NCI-H1417 (cell line): ENCODE measurements around the gene TMEM181.
A peak's percentile ranks its signal among the peaks of the same experiment; 100 is the strongest.
"Not testable (repeated sequence)": the region's sequence is repeated elsewhere in the genome, so short reads cannot be mapped to it uniquely, and the experiment has no call there.

Experiments used
- DNase-seq, 3 experiments: peaks; one replicate each; lab custom pipeline; 2025; lab: John Stamatoyannopoulos, UW

TMEM181 gene

DNA sequence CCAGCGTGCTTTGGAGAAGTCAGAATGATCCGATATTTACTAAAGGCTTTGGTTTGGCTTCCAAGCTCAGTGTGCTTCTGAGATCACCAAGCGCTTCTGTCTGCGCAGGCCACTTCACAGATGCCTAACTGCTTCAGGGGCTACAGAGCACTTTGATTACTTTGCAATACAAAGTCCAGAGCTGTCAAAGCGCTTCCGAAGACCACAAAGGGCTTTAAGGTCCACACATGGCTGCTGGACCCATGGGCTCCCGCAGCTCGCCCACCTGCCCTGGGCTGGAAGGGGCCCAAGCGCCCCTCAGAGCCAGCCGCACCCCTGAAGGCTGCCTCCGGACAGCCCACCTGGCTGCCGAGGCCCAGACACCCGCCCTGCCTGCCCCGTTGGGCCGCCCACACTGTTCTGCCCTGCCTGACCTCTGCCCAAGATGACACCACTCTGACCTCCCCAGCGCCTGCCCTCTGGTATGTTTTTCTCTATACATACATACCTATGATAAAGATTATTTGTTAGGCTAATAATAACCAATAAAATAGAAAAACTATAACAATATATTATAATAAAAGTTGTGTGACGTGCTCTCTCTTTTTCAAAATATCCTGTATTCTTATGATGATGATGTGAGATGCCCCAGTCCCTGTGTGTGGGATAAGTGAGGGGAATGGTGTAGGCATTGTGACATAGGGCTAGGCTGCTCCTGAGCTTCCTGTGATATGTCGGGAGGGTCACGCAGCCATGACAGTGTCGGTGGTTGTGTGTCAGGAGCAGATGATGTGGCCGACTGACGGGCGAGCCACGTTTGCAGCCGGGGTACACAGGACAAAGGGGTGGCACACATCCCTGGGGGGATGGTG is 62.0 kb downstream of the TMEM181 start:
- no peak for DNase-seq

DNA sequence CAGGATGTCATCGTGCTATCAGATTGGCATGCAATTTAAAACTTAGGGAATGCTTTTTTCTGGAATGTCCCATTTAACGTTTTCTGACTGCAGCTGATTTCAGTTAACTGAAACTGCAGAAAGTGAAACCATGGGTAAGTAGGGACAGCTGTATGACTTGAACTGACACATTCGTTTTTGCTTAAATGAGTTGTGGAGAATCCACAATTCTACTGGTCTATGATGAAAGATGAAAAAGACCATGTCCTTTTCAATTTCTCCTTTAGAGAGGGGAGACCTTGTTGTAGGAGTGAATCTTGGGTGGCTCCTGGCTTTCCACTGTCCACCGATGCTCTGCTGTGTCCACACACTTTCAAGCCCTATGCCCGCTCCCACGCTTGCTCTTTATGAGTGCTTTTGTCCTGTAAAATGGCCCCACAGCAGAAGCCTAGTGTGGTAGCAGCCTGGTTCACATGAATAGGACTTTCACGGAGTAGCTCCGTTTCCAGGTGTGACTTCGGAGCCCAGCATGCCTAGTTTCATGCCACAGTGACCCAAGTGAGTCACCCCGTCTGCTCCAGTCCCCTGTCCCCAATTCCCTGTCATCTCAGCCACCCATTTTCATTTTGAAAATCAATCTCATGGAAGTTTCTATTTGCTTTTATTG is 62.8 kb downstream of the TMEM181 start:
- no peak for DNase-seq

- no peak for DNase-seq
These were observed 65.1 kb downstream of the TMEM181 start for GRCh38 chr6:158624684-158625682.

- DNase-seq: no peak
These were observed 66.0 kb downstream of the TMEM181 start for GRCh38 chr6:158625881-158626305.

DNA sequence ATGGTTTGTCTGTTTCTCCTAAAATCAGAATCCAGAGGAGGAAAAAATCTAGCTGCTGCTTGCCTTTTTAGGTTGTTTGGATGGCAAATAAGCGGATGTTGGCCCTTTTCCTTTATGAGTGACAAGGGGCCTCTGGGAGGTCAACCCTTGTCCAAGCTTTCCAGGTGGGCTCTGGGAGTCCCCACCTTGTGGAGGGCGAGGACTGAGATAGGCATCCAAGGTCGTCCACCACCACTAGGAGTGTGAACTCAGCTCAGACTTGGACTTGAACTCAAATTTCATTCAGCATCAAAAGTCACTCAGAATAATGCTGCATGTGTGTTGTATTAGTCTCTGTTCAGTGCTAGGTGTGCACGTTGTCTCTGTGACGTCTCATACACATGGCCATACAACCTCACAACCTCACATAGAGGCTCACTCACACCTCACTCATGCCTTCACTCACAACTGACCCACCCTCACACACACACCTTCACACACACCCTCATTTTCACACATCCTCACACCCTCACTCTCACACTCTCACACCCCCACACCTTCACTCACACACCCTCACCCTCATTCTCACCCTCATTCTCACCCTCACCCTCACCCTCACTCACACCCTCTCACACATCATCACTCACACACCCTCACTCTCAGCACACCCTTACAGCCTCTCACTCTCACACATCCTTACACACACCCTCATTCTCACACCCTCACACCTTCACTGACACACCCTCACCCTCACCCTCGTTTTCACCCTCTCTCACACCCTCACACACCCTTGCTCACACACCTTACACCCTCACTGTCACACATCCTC is 66.7 kb downstream of the TMEM181 start:
- DNase-seq: no peak

DNA sequence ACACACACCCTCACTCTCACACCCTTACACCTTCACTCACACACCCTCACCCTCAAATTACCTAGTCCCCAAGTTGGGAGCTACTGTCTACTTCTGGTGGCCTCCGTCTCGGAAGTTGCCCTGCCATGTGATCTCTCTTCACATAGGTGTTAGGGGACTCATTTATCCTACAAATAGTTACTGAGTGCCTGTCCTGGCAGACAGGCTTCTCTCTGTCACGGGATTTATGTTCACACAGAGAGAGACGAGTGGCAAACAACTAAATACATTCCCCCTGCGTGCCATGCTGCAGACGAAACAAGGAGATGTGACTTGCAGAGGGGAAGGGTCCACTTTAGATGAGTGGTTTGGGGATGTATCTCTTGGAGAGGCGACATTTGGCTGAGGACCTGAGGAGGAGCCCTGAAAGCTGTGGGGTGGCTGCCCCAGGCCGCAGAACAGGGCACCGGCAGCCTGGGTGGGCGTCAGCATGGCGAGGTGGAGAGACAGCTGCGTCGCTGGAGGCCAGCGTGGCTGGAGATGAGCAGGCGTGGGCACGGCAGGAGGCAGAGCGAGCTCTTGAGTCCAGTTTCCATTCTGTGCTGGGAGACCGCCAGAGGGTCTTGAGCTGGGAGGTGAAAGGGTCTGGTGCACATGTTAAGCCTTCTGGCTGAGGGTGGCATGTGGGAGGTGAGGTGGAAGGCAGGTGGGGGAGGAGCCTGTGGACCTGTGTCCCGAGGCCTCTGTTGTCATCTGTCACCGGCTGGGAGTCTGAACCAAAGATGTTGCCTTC is 67.5 kb downstream of the TMEM181 start:
- DNase-seq: no peak

- no peak for DNase-seq
These were observed 68.0 kb downstream of the TMEM181 start for GRCh38 chr6:158627940-158628211.

GRCh38 chr6:158628542-158628941 is 68.7 kb downstream of the TMEM181 start:
- DNase-seq: no peak

DNA sequence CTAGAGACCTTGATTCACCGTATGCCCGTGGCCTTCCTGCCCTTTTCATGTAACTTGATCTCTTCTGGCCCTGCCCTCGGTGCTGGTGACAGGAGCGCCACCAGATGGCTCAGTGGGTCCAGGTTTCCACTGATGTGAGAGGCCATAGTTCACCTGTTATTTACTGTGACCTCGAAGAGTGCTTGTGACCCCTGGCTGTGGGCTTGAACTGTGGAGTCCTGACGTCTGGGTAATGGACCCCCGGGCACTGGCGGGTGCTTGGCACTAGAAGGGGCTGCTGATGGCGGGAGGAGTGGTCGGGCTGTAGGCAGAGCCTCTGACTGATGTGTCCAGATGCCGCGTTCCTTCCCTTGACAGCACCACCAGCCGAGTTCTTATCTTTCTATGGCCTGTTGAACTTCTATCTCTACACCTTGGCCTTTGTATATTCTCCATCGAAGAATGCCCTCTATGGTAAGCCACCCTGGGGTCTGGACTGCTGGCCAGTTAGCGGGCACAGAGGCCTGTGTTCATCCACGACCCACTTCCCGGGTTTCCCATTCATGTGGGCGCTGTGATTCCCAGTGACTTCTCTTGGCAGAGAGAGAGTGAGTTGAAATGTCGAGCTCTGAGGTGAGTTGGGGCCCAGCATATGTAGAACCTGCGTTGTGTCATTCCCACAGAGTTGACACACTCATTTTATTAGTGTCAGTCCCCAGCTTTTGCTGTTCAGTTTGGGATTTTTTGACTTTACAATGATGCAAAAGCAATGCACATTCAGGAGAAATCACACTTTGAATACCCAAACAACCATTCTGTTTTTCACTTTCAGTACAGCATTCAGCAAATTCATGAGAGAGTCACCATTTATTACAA is 69.7 kb downstream of the TMEM181 start:
- peak in 2 of 3 experiments; percentile 4 to 40 for DNase-seq

DNA sequence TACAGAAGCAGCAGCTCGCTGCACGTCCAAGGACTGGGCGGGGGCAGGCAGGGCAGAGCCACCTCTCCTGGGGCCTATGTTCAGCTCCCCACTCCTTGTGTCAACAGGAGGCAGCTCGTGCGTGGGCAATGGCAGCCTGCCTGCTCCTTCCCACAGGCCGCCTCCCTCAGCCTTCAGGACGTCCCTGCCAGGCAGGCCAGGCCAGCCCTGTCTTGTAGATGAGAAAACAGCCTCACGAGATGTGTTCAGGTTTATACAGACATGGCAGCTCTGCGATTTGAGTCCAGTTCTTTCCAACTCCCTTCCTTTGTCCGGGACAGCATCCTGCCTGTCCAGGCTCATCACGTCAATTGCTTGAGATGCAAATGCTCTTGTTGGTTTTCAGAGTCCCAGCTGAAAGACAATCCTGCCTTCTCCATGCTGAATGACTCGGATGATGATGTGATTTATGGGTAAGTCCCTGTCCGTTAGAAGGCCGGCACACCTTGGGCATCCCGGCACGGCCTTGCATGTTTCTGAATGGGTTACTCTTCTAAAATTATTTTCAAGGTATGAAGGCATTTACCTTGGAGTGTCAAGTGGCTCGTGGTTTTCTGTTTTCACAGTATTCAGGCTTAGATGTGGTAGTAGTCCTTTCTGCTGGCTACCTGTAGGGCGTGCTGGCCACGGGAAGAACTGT is 71.2 kb downstream of the TMEM181 start:
- DNase-seq: peak in 1 of 3 experiments; percentile 34

GRCh38 chr6:158631678-158632537 is 72.0 kb downstream of the TMEM181 start:
- no peak for DNase-seq

- not testable (repeated sequence) for DNase-seq
These were observed 72.7 kb downstream of the TMEM181 start for GRCh38 chr6:158632538-158633119.

- DNase-seq: no peak
These were observed 73.2 kb downstream of the TMEM181 start for GRCh38 chr6:158633127-158633526.

- DNase-seq: peak in 1 of 3 experiments; percentile 69
These were observed 75.0 kb downstream of the TMEM181 start for GRCh38 chr6:158634695-158635426.

- DNase-seq: no peak
These were observed 75.7 kb downstream of the TMEM181 start for GRCh38 chr6:158635427-158636073.

GRCh38 chr6:158636778-158637177 is 76.9 kb downstream of the TMEM181 start:
- no peak for DNase-seq
